Ramos (cell line): ENCODE measurements around the gene OR5B3.
"Not testable (repeated sequence)": the region's sequence is repeated elsewhere in the genome, so short reads cannot be mapped to it uniquely, and the experiment has no call there.

ENCODE experiments used
- in situ Hi-C: fragments of 300-500 bp; cut with MboI; formaldehyde crosslinking; loops from one replicate; pipeline ENCODE4 v1.14.3; 2022; ENCODE audit warnings: low sequenced_read_pairs; ENCODE audit not compliant: unreplicated experiment

The OR5B3 gene

DNA sequence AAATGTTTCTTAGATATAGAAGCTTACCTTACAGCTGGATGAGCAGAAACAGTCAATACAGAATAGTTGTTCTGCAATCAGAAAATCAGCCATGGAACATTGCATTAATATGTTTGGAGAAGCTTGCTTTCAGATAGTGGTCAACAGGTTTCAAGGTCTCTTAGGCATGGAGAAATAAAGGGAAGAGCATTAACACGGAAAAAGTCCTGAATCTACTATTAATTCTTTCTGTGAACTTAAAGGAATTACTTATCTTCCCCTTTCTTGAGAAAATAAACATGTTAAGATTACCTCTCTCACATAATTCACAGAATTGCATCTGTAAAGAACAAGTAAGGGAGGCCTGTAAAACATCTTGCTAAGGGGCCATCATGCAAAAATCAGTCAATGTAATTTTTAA, at the start of gene OR5B3:
Gene OR5B3 (minus strand): TSS at position 101 of the 400 bp plus-strand sequence. CDS start 3,465 bp downstream, outside the sequence.
- in situ Hi-C loops: no loop called here

DNA sequence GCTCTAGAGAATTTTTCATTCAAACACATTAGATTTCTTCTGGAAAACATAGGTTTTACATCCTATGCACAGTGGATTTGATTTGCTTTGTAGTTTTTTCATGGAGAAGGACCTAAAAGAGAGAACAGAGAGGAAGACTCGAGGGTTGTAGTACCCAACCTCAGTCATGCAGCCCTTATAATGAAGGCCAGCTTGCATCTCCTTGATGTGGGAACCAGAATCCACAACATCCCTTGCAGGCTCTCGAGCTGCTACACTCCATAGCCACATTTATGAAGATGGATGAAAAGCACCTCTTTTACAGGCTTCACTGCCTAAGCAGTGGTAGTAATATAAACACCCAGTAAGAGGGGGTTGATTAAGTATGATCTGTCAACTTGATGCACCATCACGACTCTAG, 44.9 kb upstream of the OR5B3 start:
- in situ Hi-C loops: no loop called here

DNA sequence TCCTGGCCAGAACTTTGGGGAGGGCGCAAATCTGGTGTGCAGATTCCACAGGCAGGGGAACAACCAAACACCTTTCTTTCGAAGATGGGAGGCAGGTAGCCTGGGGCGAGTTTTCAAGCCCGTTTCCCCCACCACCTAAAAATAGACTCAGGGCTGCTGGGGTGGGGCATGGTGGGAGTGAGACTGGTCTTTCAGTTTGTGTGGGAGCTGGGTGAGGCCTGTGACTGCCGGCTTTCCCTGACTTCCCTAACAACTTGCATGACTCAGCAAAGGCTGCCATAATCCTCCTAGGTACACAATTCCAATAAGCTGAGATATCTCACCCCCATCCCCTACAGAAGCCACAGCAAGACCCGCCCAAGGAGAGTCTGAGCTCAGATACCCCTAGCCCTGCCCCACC, 39.6 kb upstream of the OR5B3 start:
- in situ Hi-C loops: no loop called here

DNA sequence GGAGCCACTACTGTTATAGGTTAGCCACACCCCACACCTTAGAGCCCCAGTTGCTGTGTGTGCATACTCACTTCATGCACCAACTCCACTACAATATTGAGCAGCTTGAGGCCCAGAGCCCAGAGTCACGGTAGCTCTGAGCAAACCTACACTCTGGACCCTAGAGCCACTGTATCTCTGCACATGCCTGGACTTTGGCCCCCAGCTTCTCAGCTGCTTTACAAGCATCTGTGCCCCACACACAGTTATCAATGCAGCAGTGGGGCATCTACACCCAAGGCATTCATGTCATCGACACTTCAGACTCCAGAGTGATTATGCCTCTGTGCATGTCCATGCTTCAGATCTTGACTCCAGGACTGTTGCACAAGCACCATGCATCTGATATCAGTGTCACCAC, 37.6 kb upstream of the OR5B3 start:
- in situ Hi-C loops: no loop called here

DNA sequence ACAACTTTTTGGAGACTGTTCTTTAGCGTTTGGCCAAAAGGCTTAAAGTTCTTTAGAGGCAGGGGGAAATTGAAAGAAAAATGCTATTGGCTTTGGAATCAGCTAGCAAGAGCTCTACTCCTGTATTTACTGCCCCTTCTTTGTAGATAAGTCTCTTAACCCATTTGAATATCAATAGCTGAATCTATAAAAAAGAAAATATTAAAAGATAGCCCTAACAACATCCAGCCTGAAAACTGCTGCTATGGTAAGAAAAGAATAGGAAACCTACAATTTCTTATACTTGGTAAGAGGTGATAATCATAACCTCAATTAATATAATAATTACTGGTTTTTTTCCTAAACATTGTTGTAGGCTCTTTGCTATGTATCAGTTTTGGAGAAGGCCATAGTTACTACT, 35.5 kb upstream of the OR5B3 start, which contains the start of gene OR5B12:
Gene OR5B12 (minus strand): TSS at position 101 of the 400 bp plus-strand sequence. CDS start 2,085 bp downstream, outside the sequence.
- in situ Hi-C loops: no loop called here

- in situ Hi-C loops: no loop called here
Measured at GRCh38 chr11:58438486-58438885, 31.8 kb upstream of the OR5B3 start.

GRCh38 chr11:58434217-58434616, 27.5 kb upstream of the OR5B3 start:
- in situ Hi-C loops: no loop called here

GRCh38 chr11:58433638-58434203, 27.0 kb upstream of the OR5B3 start:
- in situ Hi-C loops: no loop called here

DNA sequence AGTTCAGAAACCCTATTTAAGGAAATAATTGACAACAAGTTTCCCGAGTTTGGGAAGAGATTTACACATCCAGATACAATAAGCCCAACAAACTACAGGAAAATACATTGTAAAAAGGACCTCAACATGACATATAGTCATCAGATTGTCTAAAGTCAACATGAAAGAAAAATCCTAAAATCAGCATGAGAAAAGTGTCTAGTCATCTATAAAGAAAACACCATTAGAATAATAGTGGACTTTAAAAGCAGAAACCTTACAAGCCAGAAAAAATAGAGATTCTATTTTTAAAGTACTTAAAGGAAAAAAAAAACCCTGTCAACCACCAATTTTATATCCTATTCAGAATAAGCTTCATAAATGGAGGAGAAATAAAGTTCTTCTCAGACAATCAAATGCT, 22.6 kb upstream of the OR5B3 start:
- in situ Hi-C loops: no loop called here

- in situ Hi-C loops: no loop called here
Measured at GRCh38 chr11:58428021-58428420, 21.3 kb upstream of the OR5B3 start, which contains the start of gene OR5B2. Gene OR5B2, minus strand, starts transcription at chr11:58428121. Its CDS starts 4,860 bp downstream, at chr11:58423261.

DNA sequence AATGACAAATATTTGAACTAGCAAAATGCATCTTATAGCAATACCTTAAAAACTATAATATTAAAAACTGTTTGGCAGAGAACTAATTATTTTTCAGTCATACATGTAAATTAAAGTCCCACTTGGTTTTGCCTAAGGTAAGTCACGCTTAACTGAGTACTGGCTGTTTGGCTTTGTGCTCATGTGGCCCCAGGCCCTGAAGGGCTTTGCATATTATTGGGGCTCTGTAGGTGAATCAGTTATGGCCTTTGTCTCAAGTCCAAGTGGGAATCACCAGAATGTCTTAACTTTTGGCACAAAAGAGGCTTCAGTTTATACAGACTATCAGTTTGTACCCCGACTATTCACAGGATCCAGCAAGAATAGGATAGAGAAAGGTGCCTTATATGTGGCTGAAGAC, 7.1 kb downstream of the OR5B3 start:
- in situ Hi-C loops: not testable (repeated sequence)

GRCh38 chr11:58395581-58395980, 11.1 kb downstream of the OR5B3 start:
- in situ Hi-C loops: no loop called here

GRCh38 chr11:58394195-58394594, 12.5 kb downstream of the OR5B3 start:
- in situ Hi-C loops: no loop called here

DNA sequence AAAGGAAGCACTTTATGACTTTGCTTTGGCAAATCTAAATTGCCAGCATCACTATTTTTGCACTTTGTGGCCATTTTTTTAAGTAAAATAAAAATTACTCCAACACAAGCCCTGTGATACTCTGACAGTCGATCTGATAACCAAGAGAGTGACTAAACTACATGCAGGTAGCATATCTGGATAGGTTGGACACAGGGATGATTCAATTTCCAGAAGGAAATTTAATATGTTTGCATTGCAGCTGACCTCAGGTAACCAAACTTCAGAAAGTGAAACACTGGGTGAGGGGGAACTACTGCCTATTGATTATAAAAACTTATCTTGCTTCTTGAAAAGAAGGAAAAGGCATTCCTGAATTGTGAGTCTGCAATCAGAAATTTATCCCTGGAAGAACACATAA, 13.9 kb downstream of the OR5B3 start:
- in situ Hi-C loops: no loop called here

DNA sequence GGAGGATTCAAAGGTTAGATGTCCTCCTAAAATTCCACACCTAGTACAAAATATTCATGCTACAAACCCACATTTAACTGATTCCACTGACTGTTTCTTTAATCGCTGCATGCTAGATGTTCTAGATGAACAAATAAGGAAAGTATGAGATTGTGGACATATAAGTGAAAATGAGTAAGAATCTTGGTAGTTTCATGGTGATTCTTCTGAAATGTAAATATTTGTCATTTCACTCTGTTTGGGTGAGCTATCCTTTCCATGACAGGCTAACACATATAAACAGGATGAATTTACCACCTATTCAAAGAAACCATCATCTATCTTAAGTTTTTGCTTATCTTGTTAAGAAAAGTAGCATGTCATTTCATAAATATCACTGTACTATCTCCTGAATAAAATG, 14.8 kb downstream of the OR5B3 start:
- in situ Hi-C loops: no loop called here

DNA sequence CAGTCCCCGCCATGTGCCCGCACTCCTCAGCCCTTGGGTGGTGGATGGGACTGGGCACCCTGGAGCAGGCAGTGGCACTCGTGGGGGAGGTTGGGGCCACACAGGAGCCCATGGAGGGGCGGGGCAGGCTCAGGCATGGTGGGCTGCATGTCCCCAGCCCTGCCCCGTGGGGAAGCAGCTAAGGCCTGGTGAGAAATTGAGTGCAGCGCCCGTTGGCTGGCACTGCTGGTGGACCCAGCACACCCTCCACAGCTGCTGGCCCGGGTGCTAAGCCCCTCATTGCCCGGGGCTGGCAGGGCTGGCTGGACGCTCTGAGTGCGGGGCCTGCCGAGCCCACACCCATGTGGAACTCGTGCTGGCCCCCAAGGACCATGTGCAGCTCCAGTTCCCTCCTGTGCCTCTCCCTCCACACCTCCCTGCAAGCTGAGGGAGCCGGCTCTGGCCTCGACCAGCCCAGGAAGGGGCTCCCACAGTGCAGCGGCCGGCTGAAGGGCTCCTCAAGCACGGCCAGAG, 16.1 kb downstream of the OR5B3 start:
- in situ Hi-C loops: no loop called here

GRCh38 chr11:58358969-58359368, 47.7 kb downstream of the OR5B3 start, which contains the start of gene OR5B17:
Gene OR5B17, minus strand, starts transcription at chr11:58359069. Its CDS starts 0 bp downstream, at chr11:58359069.
- in situ Hi-C loops: no loop called here

DNA sequence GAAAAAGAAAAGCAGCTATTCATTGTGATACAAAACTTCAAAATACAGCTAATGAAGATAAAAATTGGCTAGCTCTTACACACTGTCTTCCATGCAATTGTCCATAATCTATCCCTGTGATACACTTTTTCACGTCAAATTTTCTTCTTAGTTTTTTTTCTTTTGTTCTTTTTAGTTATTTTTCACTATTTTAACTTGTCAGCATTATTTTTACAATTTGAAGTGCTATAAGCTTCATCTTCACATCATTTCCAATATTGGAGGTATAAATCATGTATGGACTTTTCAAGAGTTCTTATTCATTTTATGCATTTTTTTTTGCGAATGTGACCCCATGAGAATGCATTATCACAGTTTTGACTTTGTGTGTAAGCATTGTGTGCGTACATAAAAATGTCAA, 51.9 kb downstream of the OR5B3 start:
- in situ Hi-C loops: no loop called here
